Measurements from ENCODE around the gene VPS37C.

DNA sequence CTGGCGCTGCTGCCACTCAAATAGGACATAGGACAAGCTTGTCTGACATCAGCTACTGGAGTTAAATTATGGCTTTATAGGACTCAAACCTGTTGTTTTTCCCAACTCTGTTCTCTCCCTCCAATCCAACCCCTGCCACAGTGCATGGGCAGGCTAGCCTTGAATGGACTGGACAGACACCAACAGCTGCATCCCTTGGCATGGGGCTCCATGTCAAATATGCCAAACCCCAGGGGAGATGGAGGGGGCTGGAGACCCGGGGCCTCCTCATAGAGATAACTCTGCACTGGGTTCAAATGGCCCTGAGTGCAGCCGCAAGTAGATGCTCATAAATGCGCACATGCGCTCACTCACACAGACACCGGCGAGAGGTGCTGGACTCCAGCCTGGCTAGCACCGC, 30.0 kb downstream of the VPS37C start:
- TF ChIP-seq, protein P1, sequence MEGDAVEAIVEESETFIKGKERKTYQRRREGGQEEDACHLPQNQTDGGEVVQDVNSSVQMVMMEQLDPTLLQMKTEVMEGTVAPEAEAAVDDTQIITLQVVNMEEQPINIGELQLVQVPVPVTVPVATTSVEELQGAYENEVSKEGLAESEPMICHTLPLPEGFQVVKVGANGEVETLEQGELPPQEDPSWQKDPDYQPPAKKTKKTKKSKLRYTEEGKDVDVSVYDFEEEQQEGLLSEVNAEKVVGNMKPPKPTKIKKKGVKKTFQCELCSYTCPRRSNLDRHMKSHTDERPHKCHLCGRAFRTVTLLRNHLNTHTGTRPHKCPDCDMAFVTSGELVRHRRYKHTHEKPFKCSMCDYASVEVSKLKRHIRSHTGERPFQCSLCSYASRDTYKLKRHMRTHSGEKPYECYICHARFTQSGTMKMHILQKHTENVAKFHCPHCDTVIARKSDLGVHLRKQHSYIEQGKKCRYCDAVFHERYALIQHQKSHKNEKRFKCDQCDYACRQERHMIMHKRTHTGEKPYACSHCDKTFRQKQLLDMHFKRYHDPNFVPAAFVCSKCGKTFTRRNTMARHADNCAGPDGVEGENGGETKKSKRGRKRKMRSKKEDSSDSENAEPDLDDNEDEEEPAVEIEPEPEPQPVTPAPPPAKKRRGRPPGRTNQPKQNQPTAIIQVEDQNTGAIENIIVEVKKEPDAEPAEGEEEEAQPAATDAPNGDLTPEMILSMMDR (IDR thresholded peaks at IDR 0.05), result no peak
- TF ChIP-seq, protein P2, sequence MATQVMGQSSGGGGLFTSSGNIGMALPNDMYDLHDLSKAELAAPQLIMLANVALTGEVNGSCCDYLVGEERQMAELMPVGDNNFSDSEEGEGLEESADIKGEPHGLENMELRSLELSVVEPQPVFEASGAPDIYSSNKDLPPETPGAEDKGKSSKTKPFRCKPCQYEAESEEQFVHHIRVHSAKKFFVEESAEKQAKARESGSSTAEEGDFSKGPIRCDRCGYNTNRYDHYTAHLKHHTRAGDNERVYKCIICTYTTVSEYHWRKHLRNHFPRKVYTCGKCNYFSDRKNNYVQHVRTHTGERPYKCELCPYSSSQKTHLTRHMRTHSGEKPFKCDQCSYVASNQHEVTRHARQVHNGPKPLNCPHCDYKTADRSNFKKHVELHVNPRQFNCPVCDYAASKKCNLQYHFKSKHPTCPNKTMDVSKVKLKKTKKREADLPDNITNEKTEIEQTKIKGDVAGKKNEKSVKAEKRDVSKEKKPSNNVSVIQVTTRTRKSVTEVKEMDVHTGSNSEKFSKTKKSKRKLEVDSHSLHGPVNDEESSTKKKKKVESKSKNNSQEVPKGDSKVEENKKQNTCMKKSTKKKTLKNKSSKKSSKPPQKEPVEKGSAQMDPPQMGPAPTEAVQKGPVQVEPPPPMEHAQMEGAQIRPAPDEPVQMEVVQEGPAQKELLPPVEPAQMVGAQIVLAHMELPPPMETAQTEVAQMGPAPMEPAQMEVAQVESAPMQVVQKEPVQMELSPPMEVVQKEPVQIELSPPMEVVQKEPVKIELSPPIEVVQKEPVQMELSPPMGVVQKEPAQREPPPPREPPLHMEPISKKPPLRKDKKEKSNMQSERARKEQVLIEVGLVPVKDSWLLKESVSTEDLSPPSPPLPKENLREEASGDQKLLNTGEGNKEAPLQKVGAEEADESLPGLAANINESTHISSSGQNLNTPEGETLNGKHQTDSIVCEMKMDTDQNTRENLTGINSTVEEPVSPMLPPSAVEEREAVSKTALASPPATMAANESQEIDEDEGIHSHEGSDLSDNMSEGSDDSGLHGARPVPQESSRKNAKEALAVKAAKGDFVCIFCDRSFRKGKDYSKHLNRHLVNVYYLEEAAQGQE (IDR thresholded peaks at IDR 0.05; ENCODE audit: insufficient read depth in 1 of 2, low read depth in 2 of 2, low read length in 1 of 2), result no peak
- TF ChIP-seq POLR2AphosphoS5 (IDR thresholded peaks at IDR 0.05; ENCODE audit: low read depth, low read length), result no peak
